Suppressor macrophage treated with lipopolysaccharide for 1 hour (primary cell): Measurements from ENCODE around the gene BET1L.
"Not testable (repeated sequence)": the region's sequence is repeated elsewhere in the genome, so short reads cannot be mapped to it uniquely, and the experiment has no call there.

Source experiments
- DNase-seq, 3 donors: peaks; one replicate each; pipeline ENCODE4 v3.0.0-alpha.2; 2020 to 2022

The BET1L gene

DNA sequence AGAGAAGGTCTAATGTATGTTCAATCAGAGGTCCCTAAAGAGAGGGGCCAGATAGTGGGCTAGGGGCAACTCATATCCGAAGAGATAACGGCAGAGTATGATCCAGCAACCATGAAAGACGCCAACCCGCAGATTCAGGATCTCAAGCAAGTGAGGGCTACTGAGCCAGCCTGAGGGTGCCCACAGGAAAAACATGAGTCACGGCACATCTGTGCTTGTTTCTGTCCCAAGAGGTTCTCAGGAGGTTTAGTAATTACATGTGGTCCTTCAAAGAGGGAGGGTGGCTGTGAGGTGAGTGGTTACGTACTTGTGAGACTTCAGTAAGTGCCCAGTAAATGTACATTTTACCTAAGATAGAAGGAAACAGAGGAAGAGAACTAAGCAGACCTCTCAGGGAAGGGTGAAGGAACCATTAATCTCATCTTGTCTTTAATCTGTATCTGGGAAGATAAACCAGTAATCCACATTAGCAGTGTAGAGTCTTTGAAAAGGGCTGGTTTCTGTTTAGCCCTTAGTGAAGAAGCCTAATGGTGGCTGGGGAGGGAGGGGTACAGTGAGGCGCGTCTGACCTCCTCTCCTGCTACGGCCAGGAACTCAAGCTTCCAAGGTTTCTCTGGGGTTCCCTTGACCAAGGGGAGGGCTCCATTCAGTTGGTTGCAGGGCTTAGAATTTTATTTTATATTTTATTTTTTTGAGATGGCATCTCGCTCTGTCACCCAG lies 18.7 kb upstream of the BET1L start:
- DNase-seq: no peak

DNA sequence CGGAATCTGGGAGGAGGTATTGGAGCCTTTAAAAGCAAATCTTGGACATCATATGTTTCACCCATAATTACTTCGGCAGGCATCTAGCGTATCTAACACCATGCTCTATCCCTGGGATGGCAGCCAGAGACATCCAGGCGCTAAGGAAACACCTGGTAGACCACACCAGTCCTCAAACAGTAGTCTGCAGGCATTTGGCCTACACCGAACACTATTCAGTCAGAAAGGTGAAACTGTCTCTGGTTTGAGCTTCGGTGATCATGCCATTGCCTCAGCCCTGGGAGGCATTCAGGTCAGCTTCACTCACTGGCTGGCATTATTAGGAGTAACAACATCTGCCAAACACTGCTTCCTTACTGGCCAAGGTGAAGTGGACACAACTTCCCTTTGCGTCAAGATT lies 17.2 kb upstream of the BET1L start:
- DNase-seq: no peak

- no peak for DNase-seq
Observed at GRCh38 chr11:223884-224283, 16.7 kb upstream of the BET1L start.

GRCh38 chr11:223026-223789 lies 16.0 kb upstream of the BET1L start:
- no peak for DNase-seq

DNA sequence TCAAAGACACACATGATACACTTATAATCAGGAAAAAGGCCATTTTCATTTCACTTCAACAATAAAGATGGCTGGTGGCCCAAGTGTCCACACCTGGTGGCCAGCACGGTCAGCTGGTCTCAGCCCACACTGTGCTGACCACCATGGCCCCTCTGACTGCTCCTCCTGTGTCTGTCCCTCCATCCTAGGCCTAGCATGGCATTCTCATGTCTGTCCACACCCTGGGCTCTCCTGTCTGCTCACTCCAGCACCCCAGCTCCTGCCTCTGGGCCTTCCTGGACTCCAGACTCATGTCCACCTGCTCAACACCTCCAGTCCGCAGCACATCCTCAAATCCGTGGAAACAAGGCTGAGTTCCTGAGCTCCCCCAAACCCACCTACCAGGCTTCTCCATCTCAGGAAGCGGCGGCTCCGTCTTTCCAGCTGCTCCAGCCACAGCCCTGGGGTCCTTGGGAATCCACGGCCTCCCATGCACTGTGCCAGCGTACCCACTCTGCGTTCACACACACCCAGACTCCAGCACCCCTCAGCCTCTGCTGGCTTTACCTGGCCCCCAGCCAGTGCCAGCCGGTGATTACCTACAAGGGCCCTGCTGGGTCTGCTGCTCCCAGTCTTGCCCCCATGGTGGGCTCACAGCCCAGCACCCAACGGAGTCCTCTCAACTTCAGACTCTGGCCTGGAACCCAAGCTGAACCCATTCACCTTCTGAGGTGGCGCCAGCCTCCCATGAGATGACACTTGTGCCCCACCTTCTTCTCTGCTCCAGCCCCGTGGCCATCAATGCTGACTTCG lies 15.0 kb upstream of the BET1L start:
- DNase-seq: no peak

DNA sequence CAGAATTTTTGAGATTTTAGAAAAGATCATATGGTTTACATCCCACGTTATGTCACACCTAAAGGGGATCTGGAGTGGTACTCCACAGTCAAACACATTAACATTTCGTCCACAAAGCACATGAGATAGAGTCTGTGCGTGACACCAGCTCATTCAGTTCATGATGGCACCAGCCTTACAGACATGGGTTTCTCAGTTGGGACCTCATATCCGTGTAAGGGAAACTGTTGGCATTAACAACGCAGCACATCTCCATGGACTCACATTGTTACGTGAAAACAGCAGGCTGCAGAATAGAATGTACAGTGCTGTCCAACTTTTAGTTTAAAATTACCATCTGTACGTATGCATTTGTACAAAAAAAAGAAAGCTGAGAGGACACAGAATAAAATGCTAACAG lies 14.3 kb upstream of the BET1L start:
- DNase-seq: no peak

DNA sequence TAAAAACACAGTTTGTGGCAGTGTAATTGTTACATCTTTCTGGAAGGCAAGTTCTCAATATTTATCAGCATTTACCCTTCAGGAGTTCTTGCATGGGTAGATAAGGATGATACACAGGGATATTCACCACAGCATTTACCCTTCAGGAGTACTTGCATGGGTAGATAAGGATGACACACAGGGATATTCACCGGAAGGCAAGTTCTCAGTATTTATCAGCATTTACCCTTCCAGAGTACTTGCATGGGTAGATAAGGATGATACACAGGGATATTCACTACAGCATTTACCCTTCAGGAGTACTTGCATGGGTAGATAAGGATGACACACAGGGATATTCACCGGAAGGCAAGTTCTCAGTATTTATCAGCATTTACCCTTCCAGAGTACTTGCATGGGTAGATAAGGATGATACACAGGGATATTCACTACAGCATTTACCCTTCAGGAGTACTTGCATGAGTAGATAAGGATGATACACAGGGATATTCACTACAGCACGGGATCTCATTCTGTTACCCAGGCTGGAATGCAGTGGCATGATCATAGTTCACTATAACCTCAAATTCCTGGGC lies 13.5 kb upstream of the BET1L start:
- DNase-seq: not testable (repeated sequence)

DNA sequence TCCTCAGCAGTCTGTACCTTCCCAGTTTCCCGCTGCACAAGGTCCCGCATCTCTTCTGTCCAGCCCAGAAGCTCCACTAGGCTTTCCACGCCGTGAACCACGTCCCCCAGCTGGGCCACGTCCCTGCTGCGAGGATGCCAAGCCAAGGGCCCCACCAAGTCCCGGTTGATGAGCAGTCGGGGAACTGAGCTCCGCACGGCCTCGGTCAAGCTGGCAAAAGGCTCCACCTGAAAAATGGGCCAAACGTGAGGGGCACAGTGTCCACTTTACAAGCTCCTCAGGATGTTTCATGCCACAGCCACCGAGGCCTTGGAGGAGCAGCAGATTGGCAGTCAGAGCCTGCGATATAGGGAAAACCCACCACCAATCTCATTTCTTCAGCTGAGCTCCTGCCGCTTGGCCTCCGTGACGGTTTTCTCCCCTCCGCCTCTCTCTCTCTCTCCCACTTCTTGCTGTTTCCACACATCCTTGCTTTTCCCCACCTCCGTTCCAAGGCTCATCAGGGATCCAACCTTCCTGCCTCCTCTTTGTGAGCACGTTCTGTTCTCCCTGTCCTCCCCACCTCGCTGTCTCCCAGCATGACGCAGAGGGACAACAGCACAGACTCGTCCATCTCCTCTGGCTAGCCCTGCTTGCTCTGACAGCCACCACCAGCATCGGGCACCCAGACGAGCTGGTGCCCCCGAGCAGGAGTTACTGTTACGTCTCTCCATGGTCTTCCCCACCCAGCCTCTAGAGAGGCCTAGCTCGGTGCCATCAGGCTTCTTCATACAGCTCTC lies 11.8 kb upstream of the BET1L start:
- DNase-seq: no peak

DNA sequence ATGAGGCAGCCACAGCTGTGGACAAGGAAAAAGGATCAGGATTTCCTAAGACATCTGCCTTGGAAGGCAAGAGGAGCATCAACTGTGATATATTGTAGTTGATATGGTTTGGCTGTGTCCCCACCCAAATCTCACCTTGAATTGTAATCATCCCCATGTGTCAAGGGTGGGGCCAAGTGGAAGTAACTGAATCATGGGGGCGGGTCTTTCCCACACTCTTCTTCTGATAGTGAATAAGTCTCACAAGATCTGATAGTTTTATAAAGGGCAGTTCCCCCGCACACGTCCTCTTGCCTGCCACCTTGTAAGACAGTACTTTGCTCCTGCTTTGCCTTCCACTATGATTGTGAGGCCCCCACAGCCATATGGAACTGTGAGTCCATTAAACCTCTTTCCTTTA lies 10.5 kb upstream of the BET1L start:
- DNase-seq: peak in 1 of 3 donors; percentile 18

DNA sequence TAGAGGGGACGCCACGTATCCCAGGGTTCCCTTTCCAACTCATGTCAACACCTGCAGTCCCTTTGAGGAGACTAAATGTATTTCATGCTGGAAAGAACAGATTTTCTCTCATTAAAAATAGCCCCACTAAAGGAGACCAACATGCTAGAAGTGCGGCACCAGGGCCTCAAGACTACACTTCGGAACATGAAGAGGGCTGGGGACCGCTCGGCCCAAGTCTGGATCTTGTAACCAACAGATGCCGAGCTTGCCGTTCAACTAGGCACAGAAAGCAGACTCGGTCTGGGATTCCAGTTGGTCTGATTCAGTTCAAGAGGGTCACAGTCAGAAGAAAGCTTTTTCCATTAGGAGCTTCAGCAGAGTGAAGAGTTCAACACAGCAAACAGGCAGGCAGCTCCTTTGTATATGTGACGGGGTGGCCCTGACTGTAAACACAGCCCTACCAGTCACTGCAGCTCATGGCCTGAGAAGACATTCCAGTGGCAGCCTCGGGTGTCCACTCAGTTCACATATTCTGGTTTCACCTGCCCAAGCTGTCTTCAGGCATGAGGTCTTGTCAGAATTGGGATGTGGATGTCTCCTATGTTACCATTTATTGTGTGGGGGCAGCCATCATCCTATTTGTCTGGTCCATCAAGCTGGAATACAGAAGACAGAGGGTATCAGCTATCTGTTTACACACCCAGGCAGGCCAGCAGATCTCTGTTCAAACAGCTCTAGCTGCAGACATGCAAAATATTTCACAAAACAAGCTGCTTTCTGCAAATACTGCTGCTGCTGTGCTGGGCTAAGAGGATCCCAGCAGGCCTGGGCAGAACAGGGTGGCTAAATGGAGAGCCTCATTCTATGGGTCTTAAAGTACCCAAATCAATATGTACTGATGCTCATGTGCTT lies 9.1 kb upstream of the BET1L start:
- DNase-seq: no peak

DNA sequence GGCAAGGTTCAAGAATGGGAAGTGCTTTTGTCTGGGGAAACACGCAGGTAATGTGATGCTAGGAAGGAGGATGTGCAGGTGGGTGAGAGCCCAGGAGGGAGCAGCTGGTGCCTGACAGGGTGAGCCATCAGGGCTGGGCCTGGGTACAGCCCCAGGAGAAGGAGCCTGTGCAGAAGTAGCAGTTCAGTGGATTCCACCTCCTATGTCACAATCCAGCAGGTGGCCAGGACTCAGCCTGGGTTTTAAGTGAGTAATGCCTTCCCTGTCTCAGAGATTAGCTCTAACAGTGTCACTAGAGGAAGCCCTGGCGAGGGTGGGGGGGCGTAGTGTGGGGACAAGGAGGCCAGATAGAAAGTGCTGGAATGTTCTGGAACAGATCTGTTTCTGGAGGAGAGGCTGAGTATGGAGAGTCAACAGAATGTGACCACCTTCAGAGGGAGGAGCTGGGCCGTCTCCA lies 8.4 kb upstream of the BET1L start:
- DNase-seq: no peak

DNA sequence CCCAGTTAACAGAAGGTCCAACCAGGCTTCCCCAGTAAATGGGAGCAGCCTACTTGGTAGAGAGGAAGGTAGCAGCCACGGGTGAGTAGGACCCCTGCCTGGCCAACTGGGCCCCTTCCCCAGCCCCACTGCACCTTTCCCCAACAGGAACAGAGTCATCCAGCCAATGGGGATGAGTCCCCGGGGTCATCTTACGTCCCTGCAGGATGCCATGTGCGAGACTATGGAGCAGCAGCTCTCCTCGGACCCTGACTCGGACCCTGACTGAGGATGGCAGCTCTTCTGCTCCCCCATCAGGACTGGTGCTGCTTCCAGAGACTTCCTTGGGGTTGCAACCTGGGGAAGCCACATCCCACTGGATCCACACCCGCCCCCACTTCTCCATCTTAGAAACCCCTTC lies 6.9 kb upstream of the BET1L start:
- DNase-seq: no peak

- DNase-seq: no peak
Observed at GRCh38 chr11:213111-213510, 5.9 kb upstream of the BET1L start.

DNA sequence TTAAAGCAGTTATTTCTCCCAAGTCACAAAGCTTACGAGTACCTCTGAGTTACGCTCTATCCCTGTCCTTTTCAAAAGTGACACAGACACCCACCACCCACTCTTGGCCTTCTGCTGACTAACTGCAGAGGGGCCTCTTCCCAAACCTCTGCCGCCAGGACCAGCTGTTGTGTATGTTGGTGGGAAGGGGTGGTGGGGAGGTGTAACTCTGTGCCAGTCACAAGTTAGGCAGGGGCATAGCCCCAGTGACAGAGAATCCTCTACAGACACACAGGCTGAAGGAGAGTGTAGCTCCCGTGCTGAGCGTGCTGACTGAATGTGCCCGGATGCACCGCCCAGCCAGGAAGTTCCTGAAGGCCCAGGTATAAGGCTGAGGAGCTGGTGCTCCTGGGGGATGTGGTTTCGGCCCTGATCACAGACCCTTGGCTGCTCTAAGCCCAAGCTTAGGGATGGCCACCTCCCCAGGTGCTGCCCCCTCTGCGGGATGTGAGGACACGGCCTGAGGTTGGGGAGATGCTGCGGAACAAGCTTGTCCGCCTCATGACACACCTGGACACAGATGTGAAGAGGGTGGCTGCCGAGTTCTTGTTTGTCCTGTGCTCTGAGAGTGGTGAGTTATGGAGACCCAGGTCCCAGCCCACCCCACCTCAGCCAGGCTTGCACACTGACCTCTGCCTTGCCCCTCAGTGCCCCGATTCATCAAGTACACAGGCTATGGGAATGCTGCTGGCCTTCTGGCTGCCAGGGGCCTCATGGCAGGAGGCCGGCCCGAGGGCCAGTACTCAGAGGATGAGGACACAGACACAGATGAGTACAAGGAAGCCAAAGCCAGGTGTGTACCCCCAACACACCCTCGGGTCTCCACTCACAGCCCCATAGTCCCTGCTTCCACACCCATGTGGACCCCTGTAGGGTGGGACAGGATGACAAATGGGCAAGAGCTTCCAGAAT lies 5.2 kb upstream of the BET1L start:
- no peak for DNase-seq

- DNase-seq: no peak
Observed at GRCh38 chr11:211741-212140, 4.5 kb upstream of the BET1L start.

DNA sequence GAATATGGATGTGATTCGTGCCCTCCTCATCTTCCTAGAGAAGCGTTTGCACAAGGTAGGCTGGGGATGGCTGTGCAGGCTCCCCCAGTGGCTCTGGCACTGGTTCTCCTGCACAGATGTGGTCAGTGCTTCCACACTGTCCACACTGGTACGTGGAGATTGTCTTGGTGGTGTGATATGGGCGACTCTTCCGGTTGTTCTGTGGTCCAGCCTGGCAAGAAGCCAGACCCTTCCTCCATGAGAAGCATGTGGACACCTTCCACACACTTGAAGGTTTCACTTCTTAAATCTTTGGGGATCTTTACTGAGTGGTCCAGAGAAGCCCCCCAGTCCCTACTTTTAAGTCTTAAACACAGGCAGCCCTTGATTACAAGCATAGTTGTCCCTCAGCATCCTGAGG lies 4.1 kb upstream of the BET1L start:
- no peak for DNase-seq

DNA sequence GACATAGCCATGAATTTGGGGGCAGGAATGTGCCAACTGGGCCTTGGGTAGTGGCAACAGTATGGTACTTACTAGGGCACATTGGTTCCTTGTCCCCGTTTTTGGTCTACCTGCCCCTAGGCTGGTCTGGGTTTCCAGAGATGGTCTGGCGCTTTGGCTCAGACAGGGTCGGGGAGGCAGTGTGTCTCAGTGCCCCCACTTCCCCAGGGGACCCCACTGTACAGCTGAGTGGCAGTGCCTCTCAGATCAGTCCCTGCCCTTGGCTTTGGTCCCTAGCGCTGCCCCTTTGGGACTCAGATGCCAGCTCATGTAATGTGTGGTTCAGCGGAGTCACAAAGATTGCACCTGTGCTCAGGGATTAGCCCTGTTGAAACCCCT lies 3.6 kb upstream of the BET1L start:
- DNase-seq: no peak

DNA sequence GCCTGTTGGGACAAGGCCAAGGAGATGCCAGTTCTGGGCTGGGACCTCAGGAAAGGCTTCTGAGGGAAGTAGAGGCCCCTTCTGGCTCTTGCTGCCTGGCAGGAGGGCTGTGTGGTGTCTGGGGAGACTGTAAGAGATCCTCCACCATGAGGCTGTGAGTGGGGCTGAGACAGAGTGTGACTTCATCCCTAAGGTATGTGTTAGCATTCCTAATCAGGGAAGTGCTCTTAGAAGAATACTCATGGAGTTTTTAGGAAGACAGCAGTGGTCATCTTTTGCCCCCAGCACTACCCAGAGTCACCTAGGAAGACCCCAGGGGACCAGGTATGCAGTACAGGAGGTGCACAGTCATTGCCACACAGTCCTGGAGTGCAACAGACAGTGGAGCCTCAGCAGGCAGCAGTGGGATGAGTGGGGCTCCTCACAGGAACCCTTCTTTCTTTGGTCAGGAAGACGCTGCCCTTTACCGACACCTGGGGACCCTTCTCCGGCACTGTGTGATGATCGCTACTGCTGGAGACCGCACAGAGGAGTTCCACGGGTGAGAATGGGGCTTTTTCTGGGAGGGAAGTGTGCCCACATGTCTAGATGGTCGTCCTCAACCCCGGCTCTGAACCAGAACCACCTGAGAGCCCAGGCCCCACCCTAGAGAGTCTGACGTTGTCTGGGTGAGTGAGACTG lies 3.1 kb upstream of the BET1L start:
- no peak for DNase-seq

GRCh38 chr11:209275-210121 lies 2.3 kb upstream of the BET1L start:
- DNase-seq: peak in 2 of 3 donors; percentile 9 to 67
